Mesendoderm (in vitro differentiated cells): ENCODE data around the gene RASAL2.
A peak's percentile ranks its signal among the peaks of the same experiment; 100 is the strongest.

Experiments used
- DNase-seq: peaks from one replicate; pipeline ENCODE4 v3.0.0; 2013
- H2AK5ac ChIP-seq: 2 replicates; pipeline ENCODE4 v1.6.1; 2013; ENCODE audit warnings: low read length, inconsistent platforms
- H2BK120ac ChIP-seq: 2 replicates; pipeline ENCODE4 v1.6.1; 2013; ENCODE audit warnings: low read depth, mild to moderate bottlenecking, low read length, moderate library complexity, mixed read lengths
- H2BK15ac ChIP-seq: replicated peaks from 2 replicates; pipeline ENCODE4 v1.6.1; 2013; ENCODE audit warnings: low read depth, mild to moderate bottlenecking, moderate library complexity
- H2BK5ac ChIP-seq: 2 replicates; pipeline ENCODE4 v1.6.1; 2013; ENCODE audit warnings: low read length, inconsistent platforms
- H3K18ac ChIP-seq: 2 replicates; pipeline ENCODE4 v1.6.1; 2013; ENCODE audit warnings: mild to moderate bottlenecking, low read length, mixed read lengths
- H3K23ac ChIP-seq: one replicate; pipeline ENCODE4 v1.6.1; 2013; ENCODE audit warnings: low read length
- H3K27ac ChIP-seq: 2 replicates; pipeline ENCODE4 v1.5.1; 2013; ENCODE audit warnings: low read depth, mild to moderate bottlenecking, inconsistent platforms, low read length, moderate library complexity
- H3K27me3 ChIP-seq: 2 replicates; pipeline ENCODE4 v1.6.1; 2013; ENCODE audit warnings: low read length, control low read depth, mild to moderate bottlenecking, inconsistent platforms; ENCODE audit not compliant: insufficient read depth, poor library complexity
- H3K36me3 ChIP-seq: 2 replicates; pipeline ENCODE4 v1.6.1; 2013; ENCODE audit warnings: low read length, inconsistent platforms; ENCODE audit not compliant: control insufficient read depth, insufficient read depth
- H3K4ac ChIP-seq: one replicate; pipeline ENCODE4 v1.6.1; 2013; ENCODE audit warnings: low read depth, mild to moderate bottlenecking, low read length, moderate library complexity
- H3K4me1 ChIP-seq: 2 replicates; pipeline ENCODE4 v1.6.1; 2013; ENCODE audit warnings: low read depth, low read length, inconsistent platforms; ENCODE audit not compliant: control insufficient read depth
- H3K4me2 ChIP-seq: 2 replicates; pipeline ENCODE4 v1.6.1; 2013; ENCODE audit warnings: low read length
- H3K4me3 ChIP-seq: 2 replicates; pipeline ENCODE4 v1.5.1; 2013; ENCODE audit warnings: mild to moderate bottlenecking, low read length
- H3K56ac ChIP-seq: one replicate; pipeline ENCODE4 v1.6.1; 2013; ENCODE audit warnings: low read length
- H3K79me1 ChIP-seq: 2 replicates; pipeline ENCODE4 v1.6.1; 2013; ENCODE audit warnings: low read length, inconsistent platforms
- H3K79me2 ChIP-seq: 2 replicates; pipeline ENCODE4 v1.6.1; 2013; ENCODE audit warnings: mild to moderate bottlenecking, low read length; ENCODE audit not compliant: control insufficient read depth, insufficient read depth
- H3K9ac ChIP-seq: 2 replicates; pipeline ENCODE4 v1.6.1; 2013; ENCODE audit warnings: low read length, inconsistent platforms
- H4K5ac ChIP-seq: one replicate; pipeline ENCODE4 v1.6.1; 2013; ENCODE audit warnings: low read length
- H4K8ac ChIP-seq: one replicate; pipeline ENCODE4 v1.6.1; 2013; ENCODE audit warnings: low read depth, mild to moderate bottlenecking, control low read depth, low read length, moderate library complexity
- WGBS: extraction: QIAGEN DNeasy Blood & Tissue Kit; methylation state at CpG from one replicate; pipeline ENCODE4 v1.1.7; 2013; ENCODE audit warnings: low lambda C conversion rate, missing lambda C conversion rate; ENCODE audit not compliant: insufficient coverage; ENCODE audit errors: extremely low coverage; 5-methylcytosine and 5-hydroxymethylcytosine counted together

The RASAL2 gene

GRCh38 chr1:178057141-178057765 is 36.7 kb upstream of the RASAL2 start:
- WGBS, result no CpG with 5 or more reads among the region's 11 CpGs
- peak overlapping the region; percentile 61 for H2BK15ac ChIP-seq

DNA sequence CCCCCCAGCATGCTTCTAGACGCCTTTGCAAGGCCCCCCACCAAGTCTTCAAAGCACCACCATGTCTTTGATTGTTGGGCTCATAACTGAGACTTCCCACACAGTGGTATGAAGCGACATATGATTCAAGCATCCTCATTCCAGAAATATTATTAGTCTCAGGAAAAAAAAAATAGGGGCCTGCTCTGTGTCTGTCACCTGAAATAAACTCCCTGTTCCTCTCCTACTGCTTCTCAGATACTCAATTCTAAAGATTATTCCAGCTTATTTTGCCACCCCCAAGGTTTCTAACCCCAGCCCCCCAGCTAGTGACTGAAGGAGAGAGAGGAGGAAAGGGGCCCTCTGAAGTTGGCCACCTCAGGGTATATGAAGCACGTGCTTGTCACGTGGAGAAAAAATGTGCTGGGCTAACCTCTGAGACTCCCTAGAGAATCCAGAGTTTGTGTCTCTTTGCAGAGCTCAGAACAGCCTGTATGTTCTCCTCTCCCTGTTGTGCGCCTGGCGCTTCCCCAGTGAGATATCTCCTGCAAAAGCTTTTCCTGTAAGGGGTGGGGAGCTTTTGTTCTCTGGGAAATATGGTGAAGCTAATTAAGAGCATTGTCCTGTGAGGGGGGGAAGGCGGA is 35.9 kb upstream of the RASAL2 start:
- H2BK5ac ChIP-seq, result no peak overlapping the region
- no peaks in the 10 kb centered on the region for H3K36me3 ChIP-seq
- no peak overlapping the region for H4K5ac ChIP-seq
- no peak overlapping the region for H2BK120ac ChIP-seq
- peak overlapping the region; percentile 64 for H3K18ac ChIP-seq
- no peak overlapping the region for H3K4me2 ChIP-seq
- H3K79me2 ChIP-seq, result no peaks in the 10 kb centered on the region
- no peak overlapping the region for H3K9ac ChIP-seq
- no peak overlapping the region for H4K8ac ChIP-seq
- whole genome bisulfite sequencing, result no CpG with 5 or more reads among the region's 7 CpGs
- H3K23ac ChIP-seq, result no peak overlapping the region
- peak overlapping the region; percentile 61 for H2BK15ac ChIP-seq
- peak overlapping the region; percentile 62 for H3K4ac ChIP-seq
- H3K27me3 ChIP-seq, result no peaks in the 10 kb centered on the region
- H3K27ac ChIP-seq, result peak overlapping the region; percentile 27
- peak; percentile 66 for DNase-seq
- peaks cover 7% of the 10 kb centered on the region for H3K4me1 ChIP-seq
- H3K79me1 ChIP-seq, result no peaks in the 10 kb centered on the region
- H2AK5ac ChIP-seq, result no peak overlapping the region
- no peak overlapping the region for H3K4me3 ChIP-seq
- H3K56ac ChIP-seq, result peak overlapping the region; percentile 31

More at GRCh38 chr1:178057141-178057765, 36.7 kb upstream of the RASAL2 start:
- H3K23ac ChIP-seq, result no peak overlapping the region
- no peak overlapping the region for H3K4me2 ChIP-seq
- peak; percentile 55 for DNase-seq
- no peak overlapping the region for H3K27ac ChIP-seq
- no peaks in the 10 kb centered on the region for H3K79me1 ChIP-seq
- peaks cover 12% of the 10 kb centered on the region for H3K4me1 ChIP-seq
- peak overlapping the region; percentile 62 for H3K4ac ChIP-seq
- H3K9ac ChIP-seq, result no peak overlapping the region
- H4K5ac ChIP-seq, result no peak overlapping the region
- no peaks in the 10 kb centered on the region for H3K79me2 ChIP-seq
- no peaks in the 10 kb centered on the region for H3K27me3 ChIP-seq
- no peak overlapping the region for H4K8ac ChIP-seq
- no peak overlapping the region for H2BK5ac ChIP-seq
- no peak overlapping the region for H3K56ac ChIP-seq
- H3K18ac ChIP-seq, result peak overlapping the region; percentile 64
- no peak overlapping the region for H2BK120ac ChIP-seq
- H3K36me3 ChIP-seq, result no peaks in the 10 kb centered on the region
- H3K4me3 ChIP-seq, result no peak overlapping the region
- no peak overlapping the region for H2AK5ac ChIP-seq

DNA sequence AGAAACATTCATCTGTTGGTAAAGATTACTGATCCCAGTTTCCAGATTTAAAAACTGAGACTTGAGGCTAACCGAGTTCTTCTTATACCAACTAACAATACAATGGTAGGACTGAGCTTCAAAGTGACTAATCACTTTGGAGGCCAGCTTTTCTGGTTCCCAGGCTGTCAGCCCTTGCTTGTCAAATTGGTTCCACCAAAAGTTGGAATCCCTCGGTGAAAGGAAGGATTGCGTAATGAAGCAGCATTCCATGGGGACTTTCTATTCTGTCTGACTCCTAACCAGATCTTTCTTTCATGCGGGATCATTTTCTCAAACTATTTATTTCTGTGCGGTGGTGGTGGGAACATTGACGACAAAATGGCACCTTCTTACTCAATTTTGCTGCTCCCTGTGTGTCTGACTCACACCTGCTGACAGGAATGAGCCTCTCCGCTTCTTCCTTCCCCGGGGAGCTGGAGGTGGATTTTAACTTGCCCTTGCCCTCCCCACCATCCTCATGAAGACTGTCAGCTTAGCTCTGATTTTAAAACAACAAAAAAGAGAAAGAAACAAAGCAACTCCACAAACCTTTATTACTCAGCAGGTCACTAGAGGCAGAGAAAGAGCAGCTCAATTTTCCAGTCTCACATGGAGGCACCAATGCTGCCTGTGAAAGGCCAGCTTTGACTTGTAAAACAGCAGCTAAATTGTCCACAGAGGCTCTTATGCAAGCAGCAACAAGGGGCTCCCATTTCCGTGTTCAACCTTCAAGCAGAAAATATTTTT is 32.9 kb upstream of the RASAL2 start:
- H4K8ac ChIP-seq, result no peak overlapping the region
- H3K79me1 ChIP-seq, result no peaks in the 10 kb centered on the region
- no peaks in the 10 kb centered on the region for H3K79me2 ChIP-seq
- peak overlapping the region; percentile 29 for H3K18ac ChIP-seq
- no peak overlapping the region for H3K27ac ChIP-seq
- H2AK5ac ChIP-seq, result no peak overlapping the region
- no peak overlapping the region for H3K23ac ChIP-seq
- no peak overlapping the region for H3K4ac ChIP-seq
- H3K4me2 ChIP-seq, result no peak overlapping the region
- H3K36me3 ChIP-seq, result no peaks in the 10 kb centered on the region
- no peaks in the 10 kb centered on the region for H3K27me3 ChIP-seq
- H3K4me1 ChIP-seq, result peaks cover 6% of the 10 kb centered on the region
- no peak overlapping the region for H2BK120ac ChIP-seq
- peak overlapping the region; percentile 51 for H3K56ac ChIP-seq
- H3K9ac ChIP-seq, result no peak overlapping the region
- peak; percentile 67 for DNase-seq
- H4K5ac ChIP-seq, result no peak overlapping the region
- no peak overlapping the region for H2BK5ac ChIP-seq
- H3K4me3 ChIP-seq, result no peak overlapping the region
- no CpG with 5 or more reads among the region's 9 CpGs for WGBS
- no peak overlapping the region for H2BK15ac ChIP-seq

- peaks cover 6% of the 10 kb centered on the region for H3K4me1 ChIP-seq
- DNase-seq, result no peak
- H2AK5ac ChIP-seq, result no peak overlapping the region
- H3K23ac ChIP-seq, result no peak overlapping the region
- H3K79me2 ChIP-seq, result no peaks in the 10 kb centered on the region
- H3K18ac ChIP-seq, result no peak overlapping the region
- no peak overlapping the region for H2BK15ac ChIP-seq
- no peak overlapping the region for H4K5ac ChIP-seq
- no peak overlapping the region for H3K27ac ChIP-seq
- WGBS, result no CpG with 5 or more reads among the region's 1 CpG
- H3K9ac ChIP-seq, result no peak overlapping the region
- H3K27me3 ChIP-seq, result no peaks in the 10 kb centered on the region
- H3K4me2 ChIP-seq, result no peak overlapping the region
- no peak overlapping the region for H4K8ac ChIP-seq
- no peak overlapping the region for H3K4me3 ChIP-seq
- no peaks in the 10 kb centered on the region for H3K36me3 ChIP-seq
- H2BK120ac ChIP-seq, result no peak overlapping the region
- H3K4ac ChIP-seq, result no peak overlapping the region
- no peak overlapping the region for H3K56ac ChIP-seq
- no peaks in the 10 kb centered on the region for H3K79me1 ChIP-seq
- no peak overlapping the region for H2BK5ac ChIP-seq
Measured at GRCh38 chr1:178061620-178062019, 32.3 kb upstream of the RASAL2 start.

GRCh38 chr1:178064191-178064821 is 29.6 kb upstream of the RASAL2 start:
- no peak for DNase-seq
- Histone ChIP-seq H3K79me2 (no peaks in the 10 kb centered on the region), H3K23ac (no peak overlapping the region), H2AK5ac (no peak overlapping the region), H3K56ac (no peak overlapping the region), H2BK15ac (no peak overlapping the region), H3K27ac (no peak overlapping the region), H2BK120ac (no peak overlapping the region), H3K18ac (no peak overlapping the region), H4K8ac (no peak overlapping the region), H3K4me2 (no peak overlapping the region), H3K4ac (no peak overlapping the region), H4K5ac (no peak overlapping the region), H3K27me3 (no peaks in the 10 kb centered on the region), H3K36me3 (no peaks in the 10 kb centered on the region), H3K79me1 (no peaks in the 10 kb centered on the region), H3K9ac (no peak overlapping the region), H2BK5ac (no peak overlapping the region), H3K4me3 (no peak overlapping the region), H3K4me1 (peaks cover 4% of the 10 kb centered on the region)
- no CpG with 5 or more reads among the region's 8 CpGs for WGBS
